ENCODE results near the gene PAIP2B.

PAIP2B gene

GRCh38 chr2:71191570-71191943, 35.3 kb downstream of the PAIP2B start:
- H3K9me2 ChIP-seq (replicated peaks; ENCODE audit: control insufficient read depth, low read length) = no peaks in the 10 kb centered on the region
- H3K36me3 ChIP-seq (ENCODE audit: control insufficient read depth, low read length) = no peaks in the 10 kb centered on the region
- TF ChIP-seq CTCF (IDR thresholded peaks at IDR 0.05; ENCODE audit: low read depth, low read length, poor library complexity, severe bottlenecking) (no peak), EZH2phosphoT487 (IDR thresholded peaks at IDR 0.05; ENCODE audit: borderline replicate concordance, low read length) (no peak)
- H3K4me3 ChIP-seq (ENCODE audit: low read length) = no peak overlapping the region
- no peaks in the 10 kb centered on the region for H3F3A ChIP-seq (ENCODE audit: control insufficient read depth, insufficient read depth)
- no peak overlapping the region for H3K4me2 ChIP-seq (ENCODE audit: low read length)
- no peaks in the 10 kb centered on the region for H3K79me2 ChIP-seq (ENCODE audit: control insufficient read depth, low read length)
- no peaks in the 10 kb centered on the region for H3K9me3 ChIP-seq (ENCODE audit: control insufficient read depth, insufficient read depth, low read length)
- H3K27me3 ChIP-seq (ENCODE audit: control insufficient read depth, low read length) = no peaks in the 10 kb centered on the region
- no peaks in the 10 kb centered on the region for H3K4me1 ChIP-seq (ENCODE audit: control insufficient read depth, low read length)
- no peaks in the 10 kb centered on the region for H4K20me1 ChIP-seq (ENCODE audit: control insufficient read depth, insufficient read depth, low read depth, low read length)
- H3K27ac ChIP-seq (ENCODE audit: low read depth, low read length) = no peak overlapping the region

GRCh38 chr2:71190656-71191569, 36.0 kb downstream of the PAIP2B start:
- Histone ChIP-seq H3K9me2 (replicated peaks; ENCODE audit: control insufficient read depth, low read length) (no peaks in the 10 kb centered on the region), H3K9me3 (ENCODE audit: control insufficient read depth, insufficient read depth, low read length) (no peaks in the 10 kb centered on the region), H3K4me3 (ENCODE audit: low read length) (no peak overlapping the region), H3K4me2 (ENCODE audit: low read length) (no peak overlapping the region), H3F3A (ENCODE audit: control insufficient read depth, insufficient read depth) (no peaks in the 10 kb centered on the region), H4K20me1 (ENCODE audit: control insufficient read depth, insufficient read depth, low read depth, low read length) (no peaks in the 10 kb centered on the region), H3K27me3 (ENCODE audit: control insufficient read depth, low read length) (no peaks in the 10 kb centered on the region), H3K79me2 (ENCODE audit: control insufficient read depth, low read length) (no peaks in the 10 kb centered on the region), H3K4me1 (ENCODE audit: control insufficient read depth, low read length) (no peaks in the 10 kb centered on the region), H3K36me3 (ENCODE audit: control insufficient read depth, low read length) (no peaks in the 10 kb centered on the region), H3K27ac (ENCODE audit: low read depth, low read length) (no peak overlapping the region)
- peak; percentile 30 for TF ChIP-seq CTCF (IDR thresholded peaks at IDR 0.05; ENCODE audit: low read depth, low read length, poor library complexity, severe bottlenecking)
- TF ChIP-seq EZH2phosphoT487 (IDR thresholded peaks at IDR 0.05; ENCODE audit: borderline replicate concordance, low read length) = no peak

GRCh38 chr2:71187589-71187988, 39.3 kb downstream of the PAIP2B start:
- no peaks in the 10 kb centered on the region for H3F3A ChIP-seq (ENCODE audit: control insufficient read depth, insufficient read depth)
- H3K9me2 ChIP-seq (replicated peaks; ENCODE audit: control insufficient read depth, low read length) = no peaks in the 10 kb centered on the region
- H3K4me1 ChIP-seq (ENCODE audit: control insufficient read depth, low read length) = no peaks in the 10 kb centered on the region
- no peak overlapping the region for H3K4me2 ChIP-seq (ENCODE audit: low read length)
- H3K4me3 ChIP-seq (ENCODE audit: low read length) = no peak overlapping the region
- H3K36me3 ChIP-seq (ENCODE audit: control insufficient read depth, low read length) = no peaks in the 10 kb centered on the region
- H4K20me1 ChIP-seq (ENCODE audit: control insufficient read depth, insufficient read depth, low read depth, low read length) = no peaks in the 10 kb centered on the region
- H3K27ac ChIP-seq (ENCODE audit: low read depth, low read length) = no peak overlapping the region
- TF ChIP-seq CTCF (IDR thresholded peaks at IDR 0.05; ENCODE audit: low read depth, low read length, poor library complexity, severe bottlenecking) (no peak), EZH2phosphoT487 (IDR thresholded peaks at IDR 0.05; ENCODE audit: borderline replicate concordance, low read length) (no peak)
- H3K27me3 ChIP-seq (ENCODE audit: control insufficient read depth, low read length) = no peaks in the 10 kb centered on the region
- H3K79me2 ChIP-seq (ENCODE audit: control insufficient read depth, low read length) = no peaks in the 10 kb centered on the region
- no peaks in the 10 kb centered on the region for H3K9me3 ChIP-seq (ENCODE audit: control insufficient read depth, insufficient read depth, low read length)

Data from DOHH2 (cell line).